NCI-H510A (cell line): ENCODE data around the gene MAPK7.
A peak's percentile ranks its signal among the peaks of the same experiment; 100 is the strongest.

ENCODE experiments used
- DNase-seq: peaks from one replicate; lab custom pipeline; 2025; lab: John Stamatoyannopoulos, UW

MAPK7 gene

DNA sequence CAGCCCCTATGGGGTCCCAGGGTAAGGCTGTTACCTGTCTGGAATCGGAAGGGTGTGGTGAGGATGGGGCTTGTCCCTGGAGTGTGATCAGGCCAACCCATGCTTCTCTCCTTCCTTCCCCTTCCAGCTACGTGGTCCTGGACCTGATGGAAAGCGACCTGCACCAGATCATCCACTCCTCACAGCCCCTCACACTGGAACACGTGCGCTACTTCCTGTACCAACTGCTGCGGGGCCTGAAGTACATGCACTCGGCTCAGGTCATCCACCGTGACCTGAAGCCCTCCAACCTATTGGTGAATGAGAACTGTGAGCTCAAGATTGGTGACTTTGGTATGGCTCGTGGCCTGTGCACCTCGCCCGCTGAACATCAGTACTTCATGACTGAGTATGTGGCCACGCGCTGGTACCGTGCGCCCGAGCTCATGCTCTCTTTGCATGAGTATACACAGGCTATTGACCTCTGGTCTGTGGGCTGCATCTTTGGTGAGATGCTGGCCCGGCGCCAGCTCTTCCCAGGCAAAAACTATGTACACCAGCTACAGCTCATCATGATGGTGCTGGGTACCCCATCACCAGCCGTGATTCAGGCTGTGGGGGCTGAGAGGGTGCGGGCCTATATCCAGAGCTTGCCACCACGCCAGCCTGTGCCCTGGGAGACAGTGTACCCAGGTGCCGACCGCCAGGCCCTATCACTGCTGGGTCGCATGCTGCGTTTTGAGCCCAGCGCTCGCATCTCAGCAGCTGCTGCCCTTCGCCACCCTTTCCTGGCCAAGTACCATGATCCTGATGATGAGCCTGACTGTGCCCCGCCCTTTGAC, 2.4 kb downstream of the MAPK7 start:
- no peak for DNase-seq

DNA sequence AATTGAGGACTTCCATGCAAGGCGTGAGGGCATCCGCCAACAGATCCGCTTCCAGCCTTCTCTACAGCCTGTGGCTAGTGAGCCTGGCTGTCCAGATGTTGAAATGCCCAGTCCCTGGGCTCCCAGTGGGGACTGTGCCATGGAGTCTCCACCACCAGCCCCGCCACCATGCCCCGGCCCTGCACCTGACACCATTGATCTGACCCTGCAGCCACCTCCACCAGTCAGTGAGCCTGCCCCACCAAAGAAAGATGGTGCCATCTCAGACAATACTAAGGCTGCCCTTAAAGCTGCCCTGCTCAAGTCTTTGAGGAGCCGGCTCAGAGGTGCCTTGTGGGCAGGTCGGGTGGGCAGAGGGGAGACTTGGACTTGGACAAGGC, 3.1 kb downstream of the MAPK7 start:
- DNase-seq: no peak

- no peak for DNase-seq
These were observed 3.6 kb downstream of the MAPK7 start for GRCh38 chr17:19381741-19382444.

DNA sequence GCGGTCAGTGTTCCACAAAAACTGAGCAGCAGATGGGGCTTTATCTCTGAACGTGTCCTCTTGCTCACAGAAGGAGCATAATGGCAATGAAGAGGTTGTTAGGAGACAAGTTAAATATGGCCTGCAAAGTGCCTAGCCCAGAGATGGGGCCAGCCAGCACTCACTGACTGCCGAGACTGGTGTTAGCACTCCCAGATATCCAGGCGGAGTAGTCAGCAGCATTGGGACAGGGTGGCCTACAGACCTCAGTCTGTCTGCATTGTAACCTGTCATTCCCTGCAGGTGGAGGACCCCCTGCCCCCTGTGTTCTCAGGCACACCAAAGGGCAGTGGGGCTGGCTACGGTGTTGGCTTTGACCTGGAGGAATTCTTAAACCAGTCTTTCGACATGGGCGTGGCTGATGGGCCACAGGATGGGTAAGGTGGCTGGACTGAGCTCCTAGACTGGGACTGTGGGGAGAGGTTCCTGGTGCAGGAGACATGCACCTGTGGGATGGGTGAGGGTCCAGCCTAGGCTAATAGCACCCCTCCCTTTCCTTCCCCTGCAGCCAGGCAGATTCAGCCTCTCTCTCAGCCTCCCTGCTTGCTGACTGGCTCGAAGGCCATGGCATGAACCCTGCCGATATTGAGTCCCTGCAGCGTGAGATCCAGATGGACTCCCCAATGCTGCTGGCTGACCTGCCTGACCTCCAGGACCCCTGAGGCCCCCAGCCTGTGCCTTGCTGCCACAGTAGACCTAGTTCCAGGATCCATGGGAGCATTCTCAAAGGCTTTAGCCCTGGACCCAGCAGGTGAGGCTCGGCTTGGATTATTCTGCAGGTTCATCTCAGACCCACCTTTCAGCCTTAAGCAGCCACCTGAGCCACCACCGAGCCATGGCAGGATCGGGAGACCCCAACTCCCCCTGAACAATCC, 4.5 kb downstream of the MAPK7 start:
- DNase-seq: no peak

DNA sequence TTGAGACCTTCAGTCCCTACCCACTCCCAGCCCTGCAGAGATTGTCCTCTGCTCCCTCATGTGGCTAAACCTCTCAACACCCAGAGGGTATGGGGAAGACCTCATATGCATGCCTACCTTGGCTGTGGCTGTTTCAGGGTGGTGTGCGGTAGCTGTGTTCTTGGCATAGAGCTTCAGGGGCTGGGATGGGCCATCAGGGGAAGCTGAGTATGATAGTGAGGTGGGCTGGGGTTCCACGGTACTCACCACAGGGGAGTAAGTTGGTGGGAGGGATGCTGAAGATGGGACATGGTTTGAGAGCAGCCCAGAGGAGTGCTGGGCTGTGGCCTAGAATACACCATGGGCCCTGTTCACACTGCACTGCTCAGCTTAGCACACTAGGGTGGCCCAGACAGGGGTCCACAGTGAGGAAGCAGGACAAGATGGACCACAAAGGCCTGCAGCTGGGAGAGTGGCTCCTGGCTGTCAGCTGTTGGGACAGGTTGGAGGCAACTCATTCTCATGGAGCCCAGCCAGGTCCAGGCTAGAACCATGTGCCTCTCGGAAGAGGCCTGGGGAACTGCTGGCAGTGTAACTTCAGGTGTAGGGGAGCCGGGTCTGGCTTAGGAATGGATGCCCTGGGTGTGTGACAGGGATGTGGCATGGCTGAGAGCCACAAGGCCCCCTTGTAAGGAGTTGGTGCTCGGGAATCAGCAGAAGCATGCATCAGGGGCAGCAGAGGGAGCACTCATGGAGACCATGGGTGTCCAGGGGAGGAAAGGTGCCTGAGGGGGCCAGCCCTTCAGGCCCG, 5.6 kb downstream of the MAPK7 start:
- DNase-seq: no peak

- DNase-seq: peak; percentile 57
These were observed 6.6 kb downstream of the MAPK7 start for GRCh38 chr17:19384723-19385391.

GRCh38 chr17:19385521-19385983, 7.3 kb downstream of the MAPK7 start:
- DNase-seq: no peak

- no peak for DNase-seq
These were observed 8.0 kb downstream of the MAPK7 start for GRCh38 chr17:19386051-19386929.

DNA sequence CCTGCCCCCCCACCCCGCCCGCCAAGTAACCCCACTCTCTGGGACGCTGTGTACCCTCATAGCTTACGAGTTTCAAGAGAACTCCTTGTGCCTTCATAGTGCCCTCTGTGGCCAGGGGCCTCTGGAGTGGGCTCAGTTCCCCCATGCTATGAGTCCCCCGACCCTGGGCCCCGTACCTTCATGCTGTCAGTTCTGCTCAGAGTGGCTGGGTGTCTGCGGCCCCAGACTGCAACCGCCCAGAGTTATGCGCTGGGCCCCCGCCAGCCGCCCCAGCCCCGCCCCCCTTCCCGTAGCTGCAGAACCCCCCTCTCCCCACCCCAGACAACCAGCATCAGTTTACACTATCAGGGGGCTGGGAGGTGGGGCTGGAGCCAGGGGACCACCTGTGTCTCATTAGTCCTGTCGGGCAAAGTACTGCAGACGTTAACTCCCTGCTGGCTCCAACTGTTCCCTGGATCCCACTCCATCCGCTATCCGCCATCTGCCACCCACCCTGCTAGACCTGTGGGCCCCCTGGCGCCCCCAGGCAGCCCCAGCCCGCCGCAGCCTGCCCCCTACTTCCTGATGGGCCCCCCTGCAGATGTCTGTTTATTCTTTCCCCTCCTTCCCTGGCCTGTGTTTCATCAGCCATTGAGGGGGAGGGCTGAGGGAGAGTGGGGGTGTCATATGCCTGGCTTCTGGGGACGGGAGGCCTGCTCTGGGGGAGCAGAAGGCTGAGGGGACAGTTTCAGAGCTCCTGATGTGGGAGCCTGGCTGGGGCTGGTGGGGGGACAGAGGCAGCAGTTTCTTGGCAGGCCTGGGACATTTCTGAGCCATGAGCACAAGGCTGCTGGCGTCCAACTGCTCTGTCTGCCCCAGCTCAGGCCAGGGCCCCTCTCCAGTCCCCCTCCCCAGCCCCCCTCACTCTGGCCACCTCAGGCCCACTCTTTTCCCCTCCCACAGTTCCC, 8.9 kb downstream of the MAPK7 start, which contains the start of gene MFAP4:
Gene MFAP4, minus strand, starts transcription at position 217 of the 947 bp plus-strand sequence. Its CDS starts 35 bp downstream, at position 182.
- DNase-seq: no peak

DNA sequence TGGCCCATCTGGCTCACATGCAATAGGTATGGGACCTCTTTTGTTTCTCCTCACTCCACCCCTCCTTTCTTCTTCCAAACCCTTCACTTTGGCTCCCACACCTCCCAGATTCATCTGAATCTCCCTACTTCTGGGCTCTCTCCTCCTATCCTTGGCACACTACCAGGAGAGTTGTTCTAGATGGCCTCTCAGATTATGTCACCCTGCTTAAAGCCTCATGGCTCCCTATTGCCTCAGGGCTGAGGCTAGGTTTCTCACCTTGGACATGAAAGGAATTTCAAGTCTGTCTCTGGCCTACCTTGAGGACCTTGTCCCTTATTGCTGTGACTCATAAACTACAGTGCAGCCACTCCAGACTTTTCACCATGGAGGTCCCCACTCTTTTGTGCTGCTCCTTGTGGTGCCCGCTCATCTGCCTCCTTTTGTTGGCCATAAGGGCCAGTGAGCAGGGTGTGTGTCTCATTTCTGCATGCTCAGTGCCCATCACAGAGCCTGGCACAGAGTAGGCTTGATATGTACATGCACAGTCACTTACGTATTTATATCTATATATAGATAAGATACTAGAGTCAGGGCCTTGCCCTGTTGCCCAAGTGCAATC, 9.7 kb downstream of the MAPK7 start:
- no peak for DNase-seq

GRCh38 chr17:19388791-19389785, 10.8 kb downstream of the MAPK7 start:
- DNase-seq: no peak

GRCh38 chr17:19390951-19391350, 12.7 kb downstream of the MAPK7 start:
- no peak for DNase-seq

- DNase-seq: no peak
These were observed 13.1 kb downstream of the MAPK7 start for GRCh38 chr17:19391432-19391831.

GRCh38 chr17:19392303-19392702, 14.0 kb downstream of the MAPK7 start:
- DNase-seq: no peak

GRCh38 chr17:19397556-19398041, 19.3 kb downstream of the MAPK7 start:
- no peak for DNase-seq

- DNase-seq: no peak
These were observed 20.2 kb downstream of the MAPK7 start for GRCh38 chr17:19398301-19399181.
